ENCODE results near the gene TRIM26. TPM values are rescaled to one million over a fixed set of nuclear protein-coding genes. Genes with fewer than 3 reads are reported as not detected.

The TRIM26 gene
- total RNA-seq, 1 experiment from 2014 or later: 44.8 TPM

DNA sequence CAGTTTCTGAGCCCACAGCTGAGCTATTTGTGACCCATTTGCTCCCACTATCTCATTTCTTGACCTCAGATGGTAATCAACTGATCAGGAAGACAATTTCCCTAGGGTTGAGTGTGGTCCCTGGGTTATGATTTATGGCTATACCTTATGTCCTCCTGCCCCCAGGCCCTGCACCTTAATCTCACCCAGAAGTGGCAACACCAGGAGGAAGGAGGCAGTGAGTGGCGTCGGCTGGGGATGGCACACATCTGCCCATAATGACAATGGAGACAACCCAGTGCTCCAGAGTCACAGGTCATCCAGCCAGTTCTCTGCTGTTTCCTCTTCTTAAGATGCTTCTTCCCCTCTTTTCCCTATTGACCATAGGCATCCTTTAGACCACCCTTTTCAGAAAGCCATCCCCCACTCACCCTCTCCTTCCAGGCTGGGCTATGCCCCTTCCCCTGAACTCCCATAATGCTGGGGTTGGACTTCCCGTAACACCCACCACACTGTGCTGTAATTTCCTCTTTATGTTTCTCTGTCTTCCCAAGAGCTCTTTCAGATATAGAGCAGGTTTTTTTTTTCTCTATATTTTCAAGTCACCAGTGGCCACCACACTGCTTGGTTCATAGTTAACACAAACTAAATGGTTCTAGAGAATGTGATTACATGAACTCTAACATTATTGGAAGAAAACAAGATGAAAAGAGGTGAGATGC, 60.1 kb downstream of the TRIM26 start:
- Histone ChIP-seq H3K9me3 (ENCODE audit: control insufficient read depth, insufficient read depth, low read depth, low read length) (no peaks in the 10 kb centered on the region), H3K27me3 (ENCODE audit: control insufficient read depth, insufficient read depth, low read length) (peaks cover 14% of the 10 kb centered on the region), H3K36me3 (ENCODE audit: control insufficient read depth, insufficient read depth, low read length) (no peaks in the 10 kb centered on the region), H3K4me3 (ENCODE audit: low read depth in 2 of 2, low read length in 2 of 2) (no peak overlapping the region), H3K4me1 (ENCODE audit: control insufficient read depth, insufficient read depth, low read length) (no peaks in the 10 kb centered on the region), H3K27ac (ENCODE audit: low read length) (no peak overlapping the region)
- ChIA-PET POLR2A (no interaction called here), CTCF (interaction anchor here (0.9 kb wide), 1 partner anchor 50 kb away, joined by 3 read pairs; no protein-coding TSS in a partner anchor)
- no TSS peak for BruUV-seq (replicated peaks)
- no peak for ATAC-seq
- DNase-seq (ENCODE audit: low read depth, low spot score): no peak
- TF ChIP-seq TCF7L2 (IDR thresholded peaks at IDR 0.05; ENCODE audit: low read depth, low read length): no peak
- no peak for TF ChIP-seq SIN3A (IDR thresholded peaks at IDR 0.05; ENCODE audit: borderline replicate concordance, insufficient read depth, low read depth, low read length)
- TF ChIP-seq REST (IDR thresholded peaks at IDR 0.05; ENCODE audit: insufficient read depth in 1 of 2, low read depth in 2 of 2, low read length in 1 of 2): no peak
- TF ChIP-seq, protein P1, sequence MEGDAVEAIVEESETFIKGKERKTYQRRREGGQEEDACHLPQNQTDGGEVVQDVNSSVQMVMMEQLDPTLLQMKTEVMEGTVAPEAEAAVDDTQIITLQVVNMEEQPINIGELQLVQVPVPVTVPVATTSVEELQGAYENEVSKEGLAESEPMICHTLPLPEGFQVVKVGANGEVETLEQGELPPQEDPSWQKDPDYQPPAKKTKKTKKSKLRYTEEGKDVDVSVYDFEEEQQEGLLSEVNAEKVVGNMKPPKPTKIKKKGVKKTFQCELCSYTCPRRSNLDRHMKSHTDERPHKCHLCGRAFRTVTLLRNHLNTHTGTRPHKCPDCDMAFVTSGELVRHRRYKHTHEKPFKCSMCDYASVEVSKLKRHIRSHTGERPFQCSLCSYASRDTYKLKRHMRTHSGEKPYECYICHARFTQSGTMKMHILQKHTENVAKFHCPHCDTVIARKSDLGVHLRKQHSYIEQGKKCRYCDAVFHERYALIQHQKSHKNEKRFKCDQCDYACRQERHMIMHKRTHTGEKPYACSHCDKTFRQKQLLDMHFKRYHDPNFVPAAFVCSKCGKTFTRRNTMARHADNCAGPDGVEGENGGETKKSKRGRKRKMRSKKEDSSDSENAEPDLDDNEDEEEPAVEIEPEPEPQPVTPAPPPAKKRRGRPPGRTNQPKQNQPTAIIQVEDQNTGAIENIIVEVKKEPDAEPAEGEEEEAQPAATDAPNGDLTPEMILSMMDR (IDR thresholded peaks at IDR 0.05): no peak
- TF ChIP-seq POLR2AphosphoS5 (IDR thresholded peaks at IDR 0.05; ENCODE audit: low read depth, low read length): no peak
- intact Hi-C loops (cut with micrococcal nuclease; ENCODE audit: unreplicated experiment) (no loop called here), in situ Hi-C loops (cut with HindIII; ENCODE audit: low pct_unique_long_range_greater_than_20kb, low sequenced_read_pairs) (no loop called here)

DNA sequence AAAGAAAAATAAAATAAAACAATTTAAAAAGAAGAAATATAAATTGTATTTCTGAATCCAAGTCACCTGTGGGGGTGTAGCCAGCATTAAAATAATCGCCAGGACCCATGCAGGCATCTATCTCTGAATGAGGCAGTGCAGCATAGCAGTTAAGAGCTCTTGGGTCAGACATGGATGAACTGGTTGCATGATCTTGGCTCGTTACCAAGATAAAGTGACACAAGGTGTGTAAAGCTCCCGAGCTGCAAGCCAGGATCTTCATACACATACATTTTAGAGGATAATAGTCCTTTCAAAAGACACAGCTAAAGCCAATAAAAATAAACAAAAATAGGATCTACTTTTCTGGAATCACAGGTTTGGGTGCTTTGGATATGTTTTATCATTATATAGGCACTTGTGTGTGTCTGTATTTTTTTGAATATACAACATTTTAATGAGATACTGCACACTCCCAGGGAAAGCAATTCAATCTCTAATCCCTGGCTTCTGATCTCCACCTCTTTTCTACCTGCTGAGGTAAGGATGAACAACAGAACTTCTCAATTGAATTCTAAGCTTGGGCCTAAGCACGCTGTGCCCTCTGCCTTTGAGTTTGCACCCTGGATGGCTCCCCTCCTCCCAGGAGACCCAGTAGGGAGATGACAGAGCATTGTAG, 61.1 kb downstream of the TRIM26 start:
- Histone ChIP-seq H3K9me3 (ENCODE audit: control insufficient read depth, insufficient read depth, low read depth, low read length) (no peaks in the 10 kb centered on the region), H3K4me3 (ENCODE audit: low read depth in 2 of 2, low read length in 2 of 2) (no peak overlapping the region), H3K27ac (ENCODE audit: low read length) (no peak overlapping the region), H3K36me3 (ENCODE audit: control insufficient read depth, insufficient read depth, low read length) (no peaks in the 10 kb centered on the region), H3K4me1 (ENCODE audit: control insufficient read depth, insufficient read depth, low read length) (no peaks in the 10 kb centered on the region), H3K27me3 (ENCODE audit: control insufficient read depth, insufficient read depth, low read length) (peaks cover 14% of the 10 kb centered on the region)
- ATAC-seq: no peak
- CTCF ChIA-PET: interaction anchor here (0.9 to 1.1 kb wide), 2 partner anchors 21 to 49 kb away, joined by 3 to 4 read pairs; no protein-coding TSS in a partner anchor
- no TSS peak for BruUV-seq (replicated peaks)
- POLR2A ChIA-PET: no interaction called here
- no peak for TF ChIP-seq SIN3A (IDR thresholded peaks at IDR 0.05; ENCODE audit: borderline replicate concordance, insufficient read depth, low read depth, low read length)
- TF ChIP-seq, protein P1 (IDR thresholded peaks at IDR 0.05): no peak
- TF ChIP-seq POLR2AphosphoS5 (IDR thresholded peaks at IDR 0.05; ENCODE audit: low read depth, low read length): no peak
- no peak for TF ChIP-seq REST (IDR thresholded peaks at IDR 0.05; ENCODE audit: insufficient read depth in 1 of 2, low read depth in 2 of 2, low read length in 1 of 2)
- no peak for TF ChIP-seq TCF7L2 (IDR thresholded peaks at IDR 0.05; ENCODE audit: low read depth, low read length)
- DNase-seq (ENCODE audit: low read depth, low spot score): no peak
- intact Hi-C loops (cut with micrococcal nuclease; ENCODE audit: unreplicated experiment): no loop called here
- in situ Hi-C loops (cut with HindIII; ENCODE audit: low pct_unique_long_range_greater_than_20kb, low sequenced_read_pairs): no loop called here

Data from Panc1 (cell line).